T follicular helper cell (primary cell): ENCODE measurements around the gene RARG.
"Not testable (repeated sequence)": the region's sequence is repeated elsewhere in the genome, so short reads cannot be mapped to it uniquely, and the experiment has no call there.

Source experiments
- DNase-seq: peaks from one replicate; pipeline ENCODE4 v3.0.0-alpha.2; 2020; ENCODE audit warnings: low read depth

The RARG gene

GRCh38 chr12:53208435-53208834 is 23.6 kb downstream of the RARG start:
- no peak for DNase-seq

DNA sequence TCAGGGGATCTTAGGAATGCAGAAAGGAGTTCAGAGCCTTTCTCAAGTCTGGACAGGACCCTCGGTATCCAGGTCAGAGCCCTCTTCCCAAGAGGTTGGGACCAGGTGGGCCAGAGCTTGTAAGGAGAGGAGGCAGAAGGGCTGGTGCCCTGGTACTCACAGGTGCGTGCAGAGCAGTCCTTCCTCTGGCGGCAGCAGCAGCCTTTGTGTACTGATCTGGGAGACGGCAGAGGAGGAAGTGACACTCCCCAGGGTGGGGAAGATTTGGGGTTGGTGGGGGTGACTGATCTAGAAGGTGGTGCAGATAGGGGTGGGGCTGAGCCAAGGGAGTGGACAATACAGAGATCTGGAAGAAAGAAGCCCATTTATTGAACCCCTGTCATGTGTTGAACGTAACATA is 25.0 kb downstream of the RARG start, which contains the start of gene ITGB7:
Gene ITGB7, minus strand, starts transcription at position 210 of the 400 bp plus-strand sequence. CDS start 6,808 bp downstream, outside the sequence.
- peak; percentile 52 for DNase-seq

DNA sequence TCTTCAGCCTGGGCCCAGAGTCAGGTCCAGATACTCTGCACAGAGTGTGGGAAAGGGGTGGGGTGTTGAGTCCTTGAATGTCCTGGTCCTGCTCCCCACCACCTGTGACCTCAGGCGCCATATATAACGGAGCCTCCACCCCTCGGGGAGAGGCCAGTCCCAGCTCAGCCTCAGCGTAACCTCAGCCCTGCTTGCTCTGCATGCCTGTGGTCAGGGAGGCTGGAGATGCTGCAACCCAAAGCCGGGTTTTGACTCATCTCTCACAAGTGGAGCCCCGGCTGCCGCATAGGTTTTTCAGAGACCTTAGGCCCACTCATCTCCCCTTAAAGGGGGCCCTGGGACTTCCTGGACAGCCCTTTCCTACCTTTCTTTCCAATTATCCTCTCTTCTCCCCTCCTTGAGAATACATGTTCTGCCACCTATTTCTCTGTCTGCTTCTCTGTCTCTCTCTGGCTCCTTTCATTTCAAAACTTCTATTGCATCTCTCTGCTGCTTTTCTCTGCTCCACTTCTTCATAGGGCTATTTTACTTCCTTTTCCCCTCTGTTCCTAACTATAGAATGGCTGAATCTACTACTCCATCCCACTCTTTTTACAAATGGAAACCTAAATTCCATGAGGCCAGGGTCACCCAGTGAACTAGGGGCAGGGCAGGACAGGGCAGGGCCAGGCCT is 26.1 kb downstream of the RARG start:
- DNase-seq = no peak

DNA sequence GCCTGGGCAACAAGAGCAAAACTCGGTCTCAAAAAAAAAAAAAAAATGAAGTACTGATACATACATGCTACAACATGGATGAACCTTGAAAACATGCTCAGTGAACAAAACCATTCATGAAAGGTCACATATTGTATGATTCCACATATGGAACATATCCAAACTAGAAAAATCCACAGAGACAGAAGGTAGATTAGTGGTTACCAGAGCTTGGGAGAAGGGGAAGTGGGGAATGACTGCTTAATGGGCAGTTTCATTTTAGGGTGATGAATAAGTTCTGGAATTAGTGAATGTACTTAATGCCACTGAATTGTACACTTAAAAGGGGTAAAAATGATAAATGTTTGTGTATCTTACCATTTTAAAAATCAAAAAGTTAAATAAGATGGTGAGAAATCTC is 27.7 kb downstream of the RARG start:
- DNase-seq = no peak

GRCh38 chr12:53202316-53202715 is 29.7 kb downstream of the RARG start:
- not testable (repeated sequence) for DNase-seq

GRCh38 chr12:53201639-53202038 is 30.4 kb downstream of the RARG start:
- no peak for DNase-seq

DNA sequence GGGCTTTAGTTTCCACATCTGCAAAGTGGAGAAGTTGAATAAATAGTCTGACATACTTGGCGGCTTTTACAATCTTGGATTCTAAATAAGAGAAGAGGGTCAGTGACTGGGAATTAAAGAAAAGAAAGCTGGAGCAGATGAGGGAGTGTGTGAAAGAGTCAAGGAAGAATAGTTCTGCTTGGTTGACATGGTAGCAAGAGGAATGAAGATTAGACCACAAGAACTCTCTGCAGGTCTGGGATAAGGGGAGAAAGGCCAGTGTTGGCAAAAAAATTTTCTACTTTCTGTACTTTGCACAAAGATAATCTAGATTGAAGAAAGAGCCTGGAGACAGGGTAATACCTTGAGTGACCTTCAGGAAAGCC is 30.9 kb downstream of the RARG start:
- no peak for DNase-seq

GRCh38 chr12:53200458-53201176 is 31.4 kb downstream of the RARG start:
- no peak for DNase-seq

GRCh38 chr12:53200107-53200457 is 31.9 kb downstream of the RARG start:
- DNase-seq = no peak

- DNase-seq = no peak
These were observed 32.3 kb downstream of the RARG start for GRCh38 chr12:53199700-53200099.

- DNase-seq = no peak
These were observed 33.4 kb downstream of the RARG start for GRCh38 chr12:53198486-53199110.

DNA sequence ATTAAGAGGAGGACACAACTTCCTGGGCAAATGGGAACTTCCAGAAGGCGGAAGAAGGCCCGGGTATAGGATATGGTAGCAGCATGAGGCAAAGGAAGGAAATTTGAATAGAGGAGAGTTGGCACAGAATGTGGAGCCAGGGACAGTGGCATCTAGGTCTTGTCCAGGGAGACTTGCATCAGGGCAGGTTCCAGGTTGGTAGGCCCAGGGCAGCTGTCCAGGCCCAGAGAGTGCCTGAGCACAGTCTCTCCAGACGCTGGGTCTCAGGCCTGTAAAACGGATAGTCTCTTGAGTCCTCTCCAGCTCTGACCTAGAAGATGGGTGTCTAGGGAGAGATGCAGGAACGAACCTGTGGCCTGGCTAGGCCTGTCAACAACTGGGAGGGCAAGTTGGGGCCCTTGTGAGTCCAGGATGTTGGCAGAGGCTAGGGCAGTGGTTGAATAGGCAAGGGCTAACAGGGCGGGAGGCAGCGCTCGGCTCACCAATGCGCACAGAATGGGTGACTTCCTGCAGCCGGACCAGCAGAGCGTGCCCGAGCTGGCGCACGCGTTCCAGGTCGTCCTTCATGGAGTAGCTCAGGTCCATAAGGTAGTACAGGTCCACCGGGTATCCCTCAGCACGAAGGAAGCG is 34.9 kb downstream of the RARG start:
- DNase-seq = no peak

GRCh38 chr12:53196486-53196885 is 35.5 kb downstream of the RARG start:
- DNase-seq = no peak

DNA sequence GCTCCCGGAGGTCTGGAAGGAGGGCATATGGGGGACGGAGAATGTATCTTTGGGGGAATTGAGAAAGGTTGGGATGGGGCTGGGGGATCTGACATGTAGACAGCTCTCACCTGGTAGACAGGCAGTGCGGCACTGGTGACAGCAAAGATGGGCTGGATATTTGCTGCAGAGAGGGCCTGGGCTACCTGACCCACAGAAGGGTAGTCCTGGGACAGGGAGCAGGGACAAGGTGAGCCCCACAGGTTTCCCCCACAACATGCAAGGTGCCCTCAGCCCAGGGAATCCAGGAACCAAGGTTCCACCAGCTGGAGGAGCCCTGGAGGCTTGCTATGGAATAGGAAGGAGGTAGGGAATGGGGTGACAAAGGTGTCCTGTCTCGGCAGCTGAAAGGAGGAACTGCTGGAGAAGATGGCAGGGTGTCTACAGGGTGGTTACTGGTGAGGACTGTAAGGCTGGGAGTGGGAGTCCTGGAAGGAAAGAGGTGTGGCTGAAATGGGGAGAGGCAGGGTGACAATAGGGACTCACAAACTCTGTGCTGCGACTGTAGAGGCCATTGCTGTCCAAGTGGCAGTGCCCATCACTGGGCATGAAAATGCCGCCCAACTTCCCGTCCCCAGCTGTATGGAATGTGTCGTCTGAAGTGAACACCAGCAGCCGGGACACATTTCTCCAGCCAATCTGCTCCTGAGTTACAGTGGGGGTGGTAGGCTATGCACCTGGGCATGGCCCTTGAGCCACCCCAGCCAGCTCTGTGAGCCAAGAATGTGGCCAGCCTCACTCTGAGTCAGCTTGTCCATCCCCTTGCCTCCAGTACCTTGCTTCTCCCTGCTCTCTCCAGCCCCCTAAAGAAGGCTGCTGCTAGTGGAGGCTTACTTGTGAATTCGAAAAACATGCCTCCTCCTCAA is 36.2 kb downstream of the RARG start:
- no peak for DNase-seq

DNA sequence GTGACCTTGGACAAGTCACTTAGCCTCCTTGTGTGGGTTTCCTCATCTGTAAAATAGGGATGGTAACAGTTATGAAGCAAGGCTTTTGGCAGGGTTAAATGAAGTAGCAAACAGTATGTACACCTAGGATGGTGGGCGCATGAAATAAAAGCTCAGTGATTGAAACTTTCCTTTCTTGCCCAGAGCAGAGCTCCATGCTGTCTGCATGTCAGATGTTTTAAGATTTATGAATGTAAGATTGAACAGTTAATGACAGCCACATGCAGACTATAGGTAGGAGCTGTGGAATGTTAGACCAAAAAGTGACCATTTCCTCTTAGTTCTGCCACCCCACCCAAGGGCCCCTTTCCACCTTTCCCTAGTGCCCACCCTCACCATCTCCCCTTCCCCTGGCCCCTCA is 37.0 kb downstream of the RARG start:
- DNase-seq = no peak

DNA sequence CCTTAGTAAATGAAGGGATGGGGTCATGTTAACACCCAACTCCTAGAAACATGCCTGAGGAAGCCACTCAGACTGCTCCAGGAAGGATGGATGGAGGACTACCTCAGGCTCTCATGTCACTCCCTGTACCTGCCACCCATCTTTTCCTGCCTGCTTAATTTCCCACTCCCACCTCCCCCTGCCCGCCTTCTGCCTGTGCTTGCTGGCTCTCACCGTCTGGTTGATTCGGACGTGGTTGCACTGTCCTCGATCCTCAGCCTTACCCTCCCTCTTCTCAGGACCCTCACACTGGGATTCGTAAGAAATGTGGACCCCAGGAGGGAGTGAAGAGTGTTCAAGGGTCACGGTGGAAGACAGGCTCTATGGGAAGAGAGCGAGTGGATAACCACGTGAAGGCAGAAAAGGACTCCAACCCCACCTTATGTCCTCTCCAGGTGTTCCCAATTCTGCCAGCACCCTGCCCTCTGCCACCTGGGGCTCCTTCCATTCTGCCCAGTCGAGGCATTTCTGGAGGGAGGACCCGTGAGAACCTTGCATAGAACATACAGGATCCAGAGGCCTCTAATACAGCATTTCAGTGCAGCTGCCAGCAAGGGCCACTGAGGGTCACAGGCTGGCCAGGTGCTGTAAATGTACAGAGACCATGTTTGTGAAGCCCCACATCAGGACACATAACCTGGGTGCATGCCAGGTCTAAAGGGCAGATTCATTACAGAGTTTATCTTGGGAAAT is 37.9 kb downstream of the RARG start:
- DNase-seq = no peak

- DNase-seq = no peak
These were observed 39.0 kb downstream of the RARG start for GRCh38 chr12:53193040-53193439.

DNA sequence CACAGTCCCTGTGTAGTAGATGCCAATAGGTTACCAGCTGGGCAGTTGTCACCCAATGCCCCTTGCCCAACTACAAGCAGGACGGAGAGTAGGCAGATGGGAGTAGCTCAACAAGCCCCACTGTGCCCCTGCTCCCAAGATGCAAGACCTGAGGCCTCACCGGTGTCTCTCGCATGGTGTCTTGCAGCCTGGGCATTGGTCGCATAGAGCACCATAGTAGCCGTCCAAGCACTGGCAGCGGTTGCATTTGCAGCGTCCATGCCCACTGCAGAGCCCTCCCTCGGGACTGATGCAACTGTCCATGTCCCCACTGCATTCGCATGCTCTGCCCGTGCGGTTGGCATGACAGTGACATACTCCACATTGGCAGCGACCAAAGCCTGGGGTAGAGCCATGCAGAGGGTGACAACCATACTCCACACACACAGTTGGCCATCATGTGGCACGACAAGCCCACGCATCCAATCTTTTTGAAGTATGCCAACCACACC is 39.4 kb downstream of the RARG start:
- DNase-seq = no peak

DNA sequence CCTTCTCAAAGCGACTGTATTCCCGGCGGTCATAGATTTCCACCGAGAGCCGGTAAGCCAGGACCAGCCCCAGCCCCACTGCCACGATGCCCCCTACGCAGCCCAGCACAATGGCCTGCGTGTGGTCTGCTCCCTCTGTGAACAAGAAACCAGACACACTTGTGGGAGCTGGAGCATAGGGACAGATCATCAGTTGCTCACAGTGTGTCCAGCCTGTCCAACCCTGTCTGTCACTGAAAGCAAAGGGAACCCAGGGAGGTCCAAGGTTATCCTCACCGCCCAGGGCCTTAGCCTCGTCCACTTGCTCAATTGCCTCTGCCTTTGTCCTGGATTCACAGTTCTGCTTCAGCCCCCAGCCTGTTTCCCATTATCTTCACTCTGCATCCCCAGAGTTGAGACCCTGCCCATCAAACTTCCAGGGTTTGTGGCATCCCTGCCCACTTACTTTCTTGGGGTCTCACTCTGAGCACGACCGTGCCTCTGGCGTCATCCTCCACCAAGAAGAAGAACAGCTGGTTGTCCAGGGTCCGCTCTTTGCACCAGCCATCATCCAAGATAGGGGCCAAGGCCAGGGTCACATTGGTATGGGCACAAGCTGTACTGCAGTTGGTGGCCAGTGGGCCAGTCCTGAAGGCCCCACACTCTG is 40.0 kb downstream of the RARG start:
- DNase-seq = no peak

- no peak for DNase-seq
These were observed 40.7 kb downstream of the RARG start for GRCh38 chr12:53191096-53191884.
